ENCODE results near the gene PRPF38B.

GRCh38 chr1:108717774-108718316 lies 25.7 kb downstream of the PRPF38B start:
- TF ChIP-seq POLR2A (IDR thresholded peaks at IDR 0.05; ENCODE audit: low read length): no peak
- TF ChIP-seq GATA1 (IDR thresholded peaks at IDR 0.05; ENCODE audit: low read depth, low read length): no peak
